GM19240 (cell line): ENCODE results near the gene HNRNPM.

Experiments used
- DNase-seq: peaks from one replicate; pipeline ENCODE4 v3.0.0; 2011; ENCODE audit warnings: low spot score; ENCODE audit not compliant: insufficient read length

The HNRNPM gene

DNA sequence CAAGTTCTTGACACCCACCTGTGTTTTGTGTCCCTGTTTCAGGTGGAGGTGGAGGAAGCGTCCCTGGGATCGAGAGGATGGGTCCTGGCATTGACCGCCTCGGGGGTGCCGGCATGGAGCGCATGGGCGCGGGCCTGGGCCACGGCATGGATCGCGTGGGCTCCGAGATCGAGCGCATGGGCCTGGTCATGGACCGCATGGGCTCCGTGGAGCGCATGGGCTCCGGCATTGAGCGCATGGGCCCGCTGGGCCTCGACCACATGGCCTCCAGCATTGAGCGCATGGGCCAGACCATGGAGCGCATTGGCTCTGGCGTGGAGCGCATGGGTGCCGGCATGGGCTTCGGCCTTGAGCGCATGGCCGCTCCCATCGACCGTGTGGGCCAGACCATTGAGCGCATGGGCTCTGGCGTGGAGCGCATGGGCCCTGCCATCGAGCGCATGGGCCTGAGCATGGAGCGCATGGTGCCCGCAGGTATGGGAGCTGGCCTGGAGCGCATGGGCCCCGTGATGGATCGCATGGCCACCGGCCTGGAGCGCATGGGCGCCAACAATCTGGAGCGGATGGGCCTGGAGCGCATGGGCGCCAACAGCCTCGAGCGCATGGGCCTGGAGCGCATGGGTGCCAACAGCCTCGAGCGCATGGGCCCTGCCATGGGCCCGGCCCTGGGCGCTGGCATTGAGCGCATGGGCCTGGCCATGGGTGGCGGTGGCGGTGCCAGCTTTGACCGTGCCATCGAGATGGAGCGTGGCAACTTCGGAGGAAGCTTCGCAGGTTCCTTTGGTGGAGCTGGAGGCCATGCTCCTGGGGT lies 41.0 kb downstream of the HNRNPM start:
- no peak for DNase-seq

GRCh38 chr19:8486661-8487136 lies 41.9 kb downstream of the HNRNPM start:
- DNase-seq, result no peak

GRCh38 chr19:8487137-8487851 lies 42.5 kb downstream of the HNRNPM start:
- no peak for DNase-seq

DNA sequence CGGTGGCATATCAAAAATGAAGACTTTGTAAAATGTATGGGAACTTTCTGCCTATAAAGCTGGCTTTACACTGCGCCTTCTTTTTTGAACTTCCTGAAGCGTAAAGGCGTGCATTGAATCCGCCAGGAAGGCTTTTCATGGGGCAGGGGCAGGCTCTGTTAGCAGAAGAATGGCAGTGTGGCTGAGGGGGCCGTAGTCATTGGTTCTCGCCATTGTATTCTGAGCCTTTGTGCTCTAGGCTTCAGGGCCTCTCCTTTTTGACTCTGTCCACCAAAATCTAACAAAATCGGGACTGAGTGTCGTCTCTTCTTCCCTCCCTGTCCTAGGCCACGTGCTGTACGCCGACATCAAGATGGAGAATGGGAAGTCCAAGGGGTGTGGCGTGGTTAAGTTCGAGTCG lies 43.6 kb downstream of the HNRNPM start:
- DNase-seq, result no peak

DNA sequence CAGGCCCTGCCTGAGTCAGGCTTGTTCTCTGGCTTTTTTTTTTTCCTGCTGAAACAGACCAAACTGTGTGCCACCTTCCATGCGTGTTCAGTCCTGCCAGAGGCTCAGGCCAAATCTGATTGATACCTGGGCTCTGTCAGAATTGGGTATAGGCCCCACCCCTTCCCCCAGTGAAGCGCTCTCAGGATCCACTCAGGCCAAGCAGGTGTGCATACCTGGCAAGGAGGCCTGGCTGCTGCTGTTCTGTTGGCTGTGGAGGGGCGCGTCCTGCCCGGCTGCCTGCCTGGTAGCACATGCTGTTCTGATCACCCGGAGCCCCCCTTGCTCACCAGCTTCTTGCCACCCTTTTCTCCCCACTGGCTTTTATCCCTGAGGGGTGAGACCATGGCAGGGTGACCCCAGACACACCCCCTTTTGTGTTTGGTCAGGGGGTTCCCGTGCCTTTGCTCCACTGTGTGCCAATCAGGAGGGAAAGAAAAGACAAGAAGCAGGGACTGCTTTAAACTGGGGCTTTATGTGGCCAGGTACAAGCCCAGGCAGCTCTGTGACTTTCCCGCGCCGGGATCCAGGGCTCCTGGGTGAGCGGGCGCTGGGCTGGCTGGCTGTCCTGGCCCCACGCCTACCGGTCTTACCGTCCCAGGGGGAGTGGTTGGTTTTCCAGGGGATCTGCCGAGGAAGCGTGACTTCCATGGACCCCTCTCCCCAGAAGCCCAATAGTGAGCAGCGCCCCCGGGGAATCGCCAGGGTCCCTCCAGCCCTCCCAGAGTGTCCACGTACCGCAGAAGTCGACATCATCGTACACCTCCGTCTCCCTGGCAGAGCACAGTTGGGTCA lies 45.0 kb downstream of the HNRNPM start:
- DNase-seq, result no peak

GRCh38 chr19:8490395-8490760 lies 45.6 kb downstream of the HNRNPM start:
- no peak for DNase-seq

GRCh38 chr19:8490873-8491272 lies 46.1 kb downstream of the HNRNPM start:
- no peak for DNase-seq

- DNase-seq, result no peak
These were observed 46.8 kb downstream of the HNRNPM start for GRCh38 chr19:8491574-8491973.

GRCh38 chr19:8494158-8494557 lies 49.4 kb downstream of the HNRNPM start:
- DNase-seq, result no peak

DNA sequence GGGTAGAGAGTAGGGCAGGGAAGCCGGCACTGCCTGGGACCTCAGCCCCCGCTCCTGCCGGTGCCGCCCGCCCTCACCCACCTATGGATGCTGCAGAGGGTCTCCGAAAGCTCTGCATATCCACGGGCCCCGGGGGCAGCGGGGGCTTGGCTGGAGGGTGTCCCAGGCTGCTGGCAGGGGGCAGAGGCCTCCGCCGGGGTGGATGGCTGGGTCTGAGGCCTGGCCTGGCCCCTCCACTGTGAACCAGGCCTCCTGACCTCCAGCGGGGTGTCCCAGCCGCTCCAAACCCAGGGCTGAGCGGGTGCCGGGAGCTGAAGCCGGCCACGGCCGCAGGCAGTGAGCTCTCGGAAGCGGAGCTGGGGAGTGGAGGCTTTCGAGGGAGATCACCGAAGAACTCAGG lies 53.5 kb downstream of the HNRNPM start:
- DNase-seq, result no peak

DNA sequence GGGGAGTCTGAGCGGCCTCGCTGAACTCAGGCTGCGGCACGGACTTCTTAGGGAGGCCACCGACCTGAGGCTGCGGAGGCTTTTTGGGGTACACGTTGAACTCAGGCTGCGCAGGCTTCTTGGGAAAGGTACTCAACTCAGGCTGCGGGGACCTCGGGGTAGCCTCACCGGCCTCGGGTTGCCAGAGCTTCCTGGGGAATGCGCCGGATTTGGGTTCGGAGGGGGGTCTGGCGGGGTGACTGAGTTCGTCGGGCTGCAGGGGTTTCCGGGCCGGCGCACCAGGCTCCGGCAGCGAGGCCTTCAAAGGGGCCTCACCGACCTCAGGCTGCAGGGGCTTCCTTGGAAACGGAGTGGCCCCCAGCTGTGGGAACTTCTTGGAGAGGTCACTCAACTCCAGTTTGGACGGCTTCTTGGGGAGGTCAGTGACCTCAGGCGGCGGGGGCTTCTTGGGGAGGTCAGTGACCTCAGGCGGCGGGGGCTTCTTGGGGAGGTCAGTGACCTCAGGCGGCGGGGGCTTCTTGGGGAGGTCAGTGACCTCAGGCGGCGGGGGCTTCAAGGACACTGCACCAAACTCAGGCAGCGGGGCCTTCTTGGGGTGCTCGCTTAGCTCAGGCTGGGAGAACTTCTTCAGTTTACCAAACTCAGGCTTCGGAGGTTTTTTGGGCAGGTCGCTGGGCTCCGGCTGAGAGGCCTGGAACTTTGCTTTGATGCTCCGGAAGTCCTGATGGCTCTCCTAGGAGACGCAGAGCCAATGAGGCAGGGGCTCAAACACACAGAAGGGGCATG lies 54.5 kb downstream of the HNRNPM start:
- DNase-seq, result no peak

GRCh38 chr19:8500158-8500557 lies 55.4 kb downstream of the HNRNPM start:
- no peak for DNase-seq

- DNase-seq, result no peak
These were observed 56.7 kb downstream of the HNRNPM start for GRCh38 chr19:8501516-8501915.

DNA sequence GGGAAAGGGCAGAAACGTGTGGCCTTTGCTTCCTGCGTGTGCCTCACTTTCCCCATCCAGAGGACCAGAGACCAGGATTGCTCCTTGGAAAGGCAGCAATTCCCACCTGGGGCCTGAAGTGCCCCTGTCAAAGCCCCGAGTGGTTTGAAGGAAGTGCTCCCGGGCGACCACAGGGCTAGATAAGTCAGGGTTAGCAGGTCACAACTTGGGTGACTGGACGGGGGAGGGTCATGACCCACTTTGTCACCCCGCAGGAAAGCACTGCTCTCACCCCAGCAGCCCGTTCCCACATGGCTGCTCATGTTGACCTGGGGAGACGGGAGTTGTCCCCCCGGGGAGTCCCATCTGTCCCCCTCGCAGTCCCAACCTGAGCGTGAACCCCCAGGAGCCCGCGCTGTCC lies 57.2 kb downstream of the HNRNPM start:
- no peak for DNase-seq

- DNase-seq, result no peak
These were observed 58.7 kb downstream of the HNRNPM start for GRCh38 chr19:8503510-8503909.

GRCh38 chr19:8504171-8504570 lies 59.4 kb downstream of the HNRNPM start:
- DNase-seq, result no peak

- DNase-seq, result no peak
These were observed 60.1 kb downstream of the HNRNPM start for GRCh38 chr19:8504919-8505318.

DNA sequence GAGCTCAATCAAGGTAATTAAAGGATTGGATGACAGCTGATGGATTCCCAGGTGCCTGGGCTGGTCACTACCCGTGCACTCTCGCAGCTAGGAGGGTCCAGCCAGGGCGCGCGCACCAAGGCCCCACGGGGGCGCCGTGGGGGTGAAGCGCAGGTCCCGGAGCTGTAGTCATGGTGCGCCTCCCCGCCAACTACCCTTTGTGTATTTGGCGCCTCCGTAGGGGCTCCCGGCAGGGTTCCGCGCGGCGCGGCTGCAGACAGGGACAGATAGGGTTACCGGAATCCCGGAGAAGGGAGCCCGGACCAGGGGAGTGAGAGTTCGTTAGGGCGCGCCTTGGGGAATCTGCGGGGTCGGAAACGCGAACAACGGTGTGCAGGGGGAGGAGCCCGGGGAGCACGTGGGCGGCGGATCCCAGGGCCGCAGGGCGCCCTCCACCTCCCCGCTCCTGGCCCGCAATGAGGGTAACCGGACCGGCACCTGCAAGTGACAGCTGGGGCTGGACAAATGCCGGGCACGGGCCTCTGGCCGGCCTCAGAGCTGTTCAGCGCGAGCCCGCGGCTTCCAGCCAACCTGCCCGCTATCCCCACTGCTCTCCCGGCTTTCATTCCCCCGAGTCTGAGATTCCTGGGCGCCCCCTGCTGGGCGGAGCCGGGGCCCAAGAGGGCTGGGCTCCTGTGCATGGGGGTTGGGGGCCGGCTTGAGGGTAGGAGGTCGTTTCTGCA lies 61.1 kb downstream of the HNRNPM start:
- DNase-seq, result peak; percentile 88

DNA sequence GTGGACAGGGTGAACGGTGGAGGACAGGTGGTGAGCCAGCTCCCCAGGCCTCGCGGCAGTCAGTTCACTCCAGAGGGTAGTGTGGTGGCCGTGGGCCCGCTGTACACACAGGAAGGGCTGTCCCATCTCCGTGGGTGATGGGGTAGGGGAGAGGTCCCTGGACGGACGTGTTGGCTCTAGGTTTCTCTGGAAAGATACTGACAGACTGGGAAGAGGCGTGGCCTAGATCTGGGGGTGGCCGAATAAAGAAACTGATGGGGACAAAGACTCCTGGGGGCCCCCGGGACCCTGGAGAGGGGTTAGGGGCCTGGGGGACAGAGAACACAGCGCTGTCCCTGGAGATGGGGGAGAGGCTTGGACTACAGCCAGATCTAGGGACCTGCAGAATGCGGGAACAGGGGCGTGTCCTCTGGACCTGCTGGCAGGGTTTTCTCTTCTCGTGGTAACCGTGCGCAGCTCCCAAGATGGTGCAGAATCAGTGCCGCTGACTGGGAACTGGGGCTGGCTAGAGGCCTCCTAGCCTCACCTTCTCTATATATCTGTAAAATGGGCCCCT lies 61.7 kb downstream of the HNRNPM start:
- no peak for DNase-seq

- DNase-seq, result no peak
These were observed 65.9 kb downstream of the HNRNPM start for GRCh38 chr19:8510589-8511115.
